GM10248 (cell line): ENCODE data around the gene KRTAP20-1.

ENCODE experiments used
- CTCF ChIA-PET: fragments of 300-600 bp; sonication (Branson Sonifier 250); formaldehyde crosslinking; extraction: SDS; loops from one replicate; lab custom pipeline; 2021; ENCODE audit warnings: antibody characterized with exemption; lab: Yijun Ruan, JAX
- POLR2A ChIA-PET: fragments of 350-650 bp; sonication (Branson Sonifier 250); formaldehyde crosslinking; extraction: SDS; loops from one replicate; lab custom pipeline; 2020; ENCODE audit warnings: antibody characterized with exemption; lab: Yijun Ruan, JAX
- DNase-seq: peaks from one replicate; pipeline ENCODE4 v3.0.0; 2012; ENCODE audit errors: extremely low spot score
- CTCF ChIP-seq: IDR thresholded peaks from 2 replicates; pipeline ENCODE4 v1.5.1; 2012; ENCODE audit warnings: mild to moderate bottlenecking, low read depth; ENCODE audit errors: extremely low read depth, missing control alignments, control extremely low read depth

Gene KRTAP20-1

DNA sequence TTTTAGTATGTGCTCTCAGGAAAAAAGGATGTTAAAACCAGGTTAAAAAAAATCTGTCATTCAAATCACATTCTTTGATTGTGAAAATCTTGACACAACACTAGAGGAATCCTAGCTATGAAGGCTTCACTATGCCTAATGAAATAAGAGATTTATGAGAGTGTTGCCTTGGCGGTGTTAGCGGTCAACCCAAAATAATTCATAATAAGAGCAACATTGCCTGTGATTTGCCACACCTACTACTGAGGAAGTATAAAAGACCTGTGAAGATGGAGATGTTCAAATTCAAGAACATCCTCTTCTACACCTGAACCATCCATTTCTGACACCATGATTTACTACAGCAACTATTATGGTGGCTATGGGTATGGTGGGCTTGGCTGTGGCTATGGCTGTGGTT lies at the start of gene KRTAP20-1:
KRTAP20-1 (plus strand) TSS at position 301 of the 400 bp plus-strand sequence; CDS start at position 331, 30 bp downstream.
- ChIA-PET CTCF (no interaction called here), POLR2A (no interaction called here)
- no peak for TF ChIP-seq CTCF
- DNase-seq: no peak

DNA sequence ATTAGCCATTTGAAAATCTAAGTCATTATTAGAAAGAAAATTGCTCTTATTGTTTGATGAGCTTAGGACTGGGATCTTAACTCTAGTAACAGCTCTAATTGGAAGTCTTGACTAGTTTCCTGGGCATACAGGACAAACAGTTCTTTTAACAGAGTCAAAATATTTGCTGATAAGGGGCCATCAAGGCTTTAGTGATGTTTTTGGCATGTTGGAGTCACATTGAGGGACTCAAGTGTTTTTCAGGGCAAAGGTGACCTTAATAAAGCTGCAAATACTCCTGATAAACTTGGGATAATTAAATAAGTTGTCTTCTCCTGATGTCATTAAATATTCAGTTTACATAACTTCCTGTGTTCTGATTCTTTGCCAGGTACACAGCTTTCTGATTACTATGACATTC lies 48.6 kb upstream of the KRTAP20-1 start:
- no peak for DNase-seq
- ChIA-PET POLR2A (no interaction called here), CTCF (no interaction called here)
- no peak for TF ChIP-seq CTCF

DNA sequence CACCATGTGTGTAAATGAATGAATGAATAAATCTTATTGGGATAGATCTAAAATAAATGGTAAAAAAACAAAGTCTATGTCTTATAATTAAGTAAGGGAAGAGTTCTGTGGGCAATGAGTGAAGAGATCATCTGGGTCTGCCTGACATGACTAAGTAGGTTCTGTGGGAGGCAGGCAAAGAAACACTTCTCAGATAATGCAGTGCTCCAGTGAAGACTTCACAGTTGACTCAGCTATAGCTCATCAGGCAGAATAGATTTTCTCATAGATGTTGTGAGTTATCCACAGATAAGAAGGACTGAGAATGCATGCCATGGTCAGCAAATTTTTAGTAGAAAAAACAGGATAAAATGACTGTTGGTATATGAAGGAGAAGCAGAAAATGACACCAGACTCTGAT lies 38.5 kb upstream of the KRTAP20-1 start:
- ChIA-PET CTCF (interaction anchor here (1.5 kb wide), 1 partner anchor 9 kb away, joined by 3 read pairs; no protein-coding TSS in a partner anchor), POLR2A (no interaction called here)
- TF ChIP-seq CTCF: no peak
- DNase-seq: no peak

DNA sequence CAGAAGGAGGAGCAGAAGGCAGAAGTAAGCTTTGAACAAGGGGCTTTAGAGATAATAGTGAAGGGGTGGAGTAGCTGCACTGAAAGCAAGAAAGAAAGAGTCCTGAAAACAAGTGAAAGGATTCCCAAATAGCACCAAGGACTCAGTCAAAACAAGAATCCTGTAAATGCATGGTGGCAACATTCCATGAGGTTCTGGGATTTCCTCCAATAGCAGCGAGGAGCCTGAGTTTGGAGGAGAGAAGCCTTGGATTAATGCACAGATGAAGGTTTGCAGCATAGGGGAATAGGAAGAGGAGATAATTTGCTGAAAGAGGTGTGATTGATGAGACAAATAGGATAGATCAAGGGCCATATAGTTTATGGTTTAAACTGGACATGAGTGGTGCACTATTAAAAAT lies 36.9 kb upstream of the KRTAP20-1 start:
- no peak for TF ChIP-seq CTCF
- no peak for DNase-seq
- ChIA-PET POLR2A (no interaction called here), CTCF (no interaction called here)

DNA sequence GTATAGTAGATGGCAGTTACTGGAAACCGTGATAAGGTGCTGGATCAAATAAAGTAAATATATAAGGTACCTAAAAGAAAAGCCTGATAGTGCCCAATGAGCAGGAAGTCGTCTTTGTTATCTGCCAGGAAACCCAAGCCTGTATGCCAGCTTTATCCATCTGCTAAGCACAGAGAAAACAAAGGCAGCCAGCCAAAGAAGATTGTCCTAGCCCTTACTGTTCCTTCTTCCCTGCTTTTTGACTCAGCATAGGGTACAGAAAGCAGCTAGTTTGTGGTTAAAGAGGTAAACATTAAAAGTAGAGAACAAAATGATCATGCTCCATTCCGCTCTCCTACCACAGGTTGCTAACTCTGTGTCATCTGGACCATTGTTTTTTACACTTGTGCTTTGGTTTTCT lies 36.1 kb upstream of the KRTAP20-1 start:
- CTCF ChIA-PET: no interaction called here
- POLR2A ChIA-PET: no interaction called here
- no peak for DNase-seq
- no peak for TF ChIP-seq CTCF

- ChIA-PET POLR2A (no interaction called here), CTCF (no interaction called here)
- DNase-seq: no peak
- no peak for TF ChIP-seq CTCF
Observed at GRCh38 chr21:30582870-30583269, 33.4 kb upstream of the KRTAP20-1 start.

DNA sequence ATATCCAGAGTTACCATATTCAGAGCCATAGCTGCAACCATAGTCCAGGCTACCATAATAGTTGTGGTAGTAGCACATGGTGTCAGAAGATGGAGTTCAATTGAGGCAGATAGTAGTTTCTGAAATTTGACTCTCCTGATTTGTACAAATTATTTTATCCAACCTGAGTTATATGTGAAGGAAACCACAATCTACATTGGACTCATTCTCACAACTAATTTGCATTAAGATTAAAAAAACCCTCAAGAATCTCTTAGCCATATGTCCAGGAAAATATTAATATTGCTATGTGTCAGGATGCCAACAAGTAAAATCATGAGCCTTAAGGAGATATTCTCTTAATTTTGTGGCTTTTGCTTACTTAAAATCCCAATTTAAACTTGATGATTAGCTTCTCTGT lies 25.9 kb upstream of the KRTAP20-1 start, which contains the start of gene KRTAP22-2:
KRTAP22-2 (minus strand) TSS at position 101 of the 400 bp plus-strand sequence.
- no peak for DNase-seq
- CTCF ChIA-PET: no interaction called here
- TF ChIP-seq CTCF: no peak
- POLR2A ChIA-PET: no interaction called here
